Keratinocyte (primary cell): ENCODE results near the gene MGMT.

Experiments
- EZH2 ChIP-seq: IDR thresholded peaks from one replicate; pipeline ENCODE4 v1.6.1; 2012; ENCODE audit warnings: inconsistent platforms, mild to moderate bottlenecking, low read length, moderate library complexity
- TF ChIP-seq, protein P1 (sequence below), 3 experiments: IDR thresholded peaks in 1 of 3; conservative IDR thresholded peaks in 1 of 3; optimal IDR thresholded peaks in 1 of 3; 2 replicates in 2 of 3; 3 replicates in 1 of 3; pipeline versions ENCODE3 to v1.5.1; 2011; ENCODE audit warnings: low read length in 3 of 3, mild to moderate bottlenecking in 3 of 3, moderate library complexity in 2 of 3, control low read depth in 1 of 3, inconsistent platforms in 1 of 3; ENCODE audit not compliant: insufficient read depth in 2 of 3; ENCODE audit errors: extremely low read depth in 1 of 3

- TF ChIP-seq, protein P1, sequence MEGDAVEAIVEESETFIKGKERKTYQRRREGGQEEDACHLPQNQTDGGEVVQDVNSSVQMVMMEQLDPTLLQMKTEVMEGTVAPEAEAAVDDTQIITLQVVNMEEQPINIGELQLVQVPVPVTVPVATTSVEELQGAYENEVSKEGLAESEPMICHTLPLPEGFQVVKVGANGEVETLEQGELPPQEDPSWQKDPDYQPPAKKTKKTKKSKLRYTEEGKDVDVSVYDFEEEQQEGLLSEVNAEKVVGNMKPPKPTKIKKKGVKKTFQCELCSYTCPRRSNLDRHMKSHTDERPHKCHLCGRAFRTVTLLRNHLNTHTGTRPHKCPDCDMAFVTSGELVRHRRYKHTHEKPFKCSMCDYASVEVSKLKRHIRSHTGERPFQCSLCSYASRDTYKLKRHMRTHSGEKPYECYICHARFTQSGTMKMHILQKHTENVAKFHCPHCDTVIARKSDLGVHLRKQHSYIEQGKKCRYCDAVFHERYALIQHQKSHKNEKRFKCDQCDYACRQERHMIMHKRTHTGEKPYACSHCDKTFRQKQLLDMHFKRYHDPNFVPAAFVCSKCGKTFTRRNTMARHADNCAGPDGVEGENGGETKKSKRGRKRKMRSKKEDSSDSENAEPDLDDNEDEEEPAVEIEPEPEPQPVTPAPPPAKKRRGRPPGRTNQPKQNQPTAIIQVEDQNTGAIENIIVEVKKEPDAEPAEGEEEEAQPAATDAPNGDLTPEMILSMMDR (optimal IDR thresholded peaks at IDR 0.05 in 1 of 3, IDR thresholded peaks at IDR 0.05 in 1 of 3, conservative IDR thresholded peaks at IDR 0.05 in 1 of 3; ENCODE audit: extremely low read depth in 1 of 3, insufficient read depth in 2 of 3, low read length in 3 of 3) = no peak
- no peak for TF ChIP-seq EZH2
Measured at GRCh38 chr10:129642427-129642826, 175.4 kb downstream of the MGMT start.
